ENCODE data around the gene PPARA. TPM values are rescaled to one million over a fixed set of nuclear protein-coding genes. Genes with fewer than 3 reads are reported as not detected.

Gene PPARA
- total RNA-seq, 1 experiment from 2014 or later = 14.5 TPM

DNA sequence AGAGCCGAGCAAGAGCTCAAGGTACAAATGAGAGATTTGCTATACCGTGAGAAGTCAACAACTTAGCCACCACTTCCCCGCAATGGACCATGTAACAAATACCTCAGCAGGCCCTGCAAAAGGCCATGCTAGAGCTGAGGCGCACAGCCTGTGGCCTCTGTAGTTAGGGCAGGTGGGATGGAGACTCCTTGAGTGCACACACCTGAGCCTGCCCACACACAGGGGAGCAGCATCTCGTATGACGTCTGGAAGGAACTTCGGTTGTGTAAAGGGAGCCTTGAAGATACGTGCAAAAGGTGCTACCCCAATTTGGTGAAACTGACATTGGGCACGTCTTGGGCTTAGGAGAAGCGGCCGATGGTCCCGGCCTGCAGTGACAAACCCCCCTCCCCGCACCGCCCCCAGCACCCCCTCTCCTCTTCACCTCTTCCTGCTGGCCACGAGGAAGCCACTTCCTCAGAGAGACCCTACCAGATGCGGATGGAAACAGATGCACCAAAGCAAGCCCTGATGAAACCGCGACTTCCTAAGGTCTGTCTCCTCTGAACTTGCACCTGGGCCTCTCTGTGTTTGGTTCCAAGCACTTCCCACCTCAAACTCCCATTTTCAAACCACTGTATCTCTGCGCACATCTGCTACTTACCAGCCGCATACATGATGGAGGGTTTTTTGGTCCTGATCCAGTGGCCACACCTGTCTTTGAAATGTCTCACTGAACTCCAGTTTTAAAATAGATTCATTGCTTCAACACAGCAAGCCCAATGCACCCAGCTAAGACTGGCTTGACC is 89.1 kb downstream of the PPARA start:
- Histone ChIP-seq H3K9me2 (ENCODE audit: insufficient read depth) (no peaks in the 10 kb centered on the region), H3K4me2 (ENCODE audit: low read length) (no peak overlapping the region), H4K20me1 (ENCODE audit: insufficient read depth) (no peaks in the 10 kb centered on the region), H3K27ac (ENCODE audit: low read depth, low read length) (no peak overlapping the region), H3K4me3 (replicated peaks in 1 of 2; ENCODE audit: low read depth in 1 of 2, low read length in 2 of 2) (no peak overlapping the region), H3K36me3 (ENCODE audit: control insufficient read depth in 1 of 2, insufficient read depth in 2 of 2, low read length in 2 of 2) (peaks cover 0 to 2% of the 10 kb centered on the region in 2 experiments; a peak in 1 of 4 replicates), H3K4me1 (ENCODE audit: control insufficient read depth in 1 of 2, insufficient read depth in 2 of 2, low read length in 2 of 2) (no peaks in the 10 kb centered on the region), H3K9me3 (ENCODE audit: control insufficient read depth in 1 of 2, insufficient read depth in 1 of 2, low read depth in 1 of 2, low read length in 2 of 2) (no peaks in the 10 kb centered on the region), H3K79me2 (ENCODE audit: insufficient read depth, low read length) (no peaks in the 10 kb centered on the region), H2AFZ (ENCODE audit: low read depth, low read length, poor library complexity, severe bottlenecking) (no peak overlapping the region), H3K9ac (ENCODE audit: low read length) (no peak overlapping the region), H3K27me3 (ENCODE audit: insufficient read depth, low read length) (no peaks in the 10 kb centered on the region)
- DNase-seq (ENCODE audit: low read depth, low spot score) (no peak), ATAC-seq (no peak)
- RAD21 ChIA-PET (ENCODE audit: low non-redundant PET in 1 of 2, low total read pairs in 2 of 2, uncharacterized antibody in 2 of 2, unreplicated experiment in 2 of 2) = no interaction called here
- no peak for TF ChIP-seq CBX3 (IDR thresholded peaks at IDR 0.05; ENCODE audit: low read depth)
- no peak for TF ChIP-seq POLR2AphosphoS5 (IDR thresholded peaks at IDR 0.05; ENCODE audit: low read depth, low read length)
- no peak for TF ChIP-seq EZH2 (IDR thresholded peaks at IDR 0.05)
- no peak for TF ChIP-seq SIN3A (IDR thresholded peaks at IDR 0.05; ENCODE audit: low read depth)
- TF ChIP-seq EZH2phosphoT487 (IDR thresholded peaks at IDR 0.05; ENCODE audit: borderline replicate concordance) = no peak
- no peak for TF ChIP-seq TCF7L2 (IDR thresholded peaks at IDR 0.05; ENCODE audit: borderline replicate concordance, extremely low read depth, insufficient read depth, insufficient read length)
- TF ChIP-seq ZNF274 (IDR thresholded peaks at IDR 0.05; ENCODE audit: low read depth, low read length) = no peak
- TF ChIP-seq, protein P1, sequence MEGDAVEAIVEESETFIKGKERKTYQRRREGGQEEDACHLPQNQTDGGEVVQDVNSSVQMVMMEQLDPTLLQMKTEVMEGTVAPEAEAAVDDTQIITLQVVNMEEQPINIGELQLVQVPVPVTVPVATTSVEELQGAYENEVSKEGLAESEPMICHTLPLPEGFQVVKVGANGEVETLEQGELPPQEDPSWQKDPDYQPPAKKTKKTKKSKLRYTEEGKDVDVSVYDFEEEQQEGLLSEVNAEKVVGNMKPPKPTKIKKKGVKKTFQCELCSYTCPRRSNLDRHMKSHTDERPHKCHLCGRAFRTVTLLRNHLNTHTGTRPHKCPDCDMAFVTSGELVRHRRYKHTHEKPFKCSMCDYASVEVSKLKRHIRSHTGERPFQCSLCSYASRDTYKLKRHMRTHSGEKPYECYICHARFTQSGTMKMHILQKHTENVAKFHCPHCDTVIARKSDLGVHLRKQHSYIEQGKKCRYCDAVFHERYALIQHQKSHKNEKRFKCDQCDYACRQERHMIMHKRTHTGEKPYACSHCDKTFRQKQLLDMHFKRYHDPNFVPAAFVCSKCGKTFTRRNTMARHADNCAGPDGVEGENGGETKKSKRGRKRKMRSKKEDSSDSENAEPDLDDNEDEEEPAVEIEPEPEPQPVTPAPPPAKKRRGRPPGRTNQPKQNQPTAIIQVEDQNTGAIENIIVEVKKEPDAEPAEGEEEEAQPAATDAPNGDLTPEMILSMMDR (IDR thresholded peaks at IDR 0.05 in 2 of 3, conservative IDR thresholded peaks at IDR 0.05 in 1 of 3; ENCODE audit: borderline replicate concordance in 1 of 3, insufficient read depth in 1 of 3, low read depth in 2 of 3, low read length in 2 of 3) = no peak
- TF ChIP-seq JUND (IDR thresholded peaks at IDR 0.05) = no peak
- TF ChIP-seq ZFX (IDR thresholded peaks at IDR 0.05) = no peak
- no peak for TF ChIP-seq YY1 (IDR thresholded peaks at IDR 0.05; ENCODE audit: extremely low read depth, insufficient replicate concordance, low read depth, low read length)
- TF ChIP-seq FOSL1 (IDR thresholded peaks at IDR 0.05; ENCODE audit: low read depth) = no peak
- no peak for TF ChIP-seq RAD21 (IDR thresholded peaks at IDR 0.05; ENCODE audit: low read depth)
- no peak for TF ChIP-seq CEBPB (IDR thresholded peaks at IDR 0.05; ENCODE audit: low read depth)
- no peak for TF ChIP-seq SP1 (IDR thresholded peaks at IDR 0.05; ENCODE audit: low read depth)
- TF ChIP-seq REST (IDR thresholded peaks at IDR 0.05; ENCODE audit: low read depth) = no peak
- TF ChIP-seq EGR1 (IDR thresholded peaks at IDR 0.05; ENCODE audit: low read depth) = no peak
- no peak for TF ChIP-seq ELF1 (IDR thresholded peaks at IDR 0.05; ENCODE audit: borderline replicate concordance, low read depth)
- TF ChIP-seq SRF (IDR thresholded peaks at IDR 0.05; ENCODE audit: low read depth) = no peak
- TF ChIP-seq, protein P2, sequence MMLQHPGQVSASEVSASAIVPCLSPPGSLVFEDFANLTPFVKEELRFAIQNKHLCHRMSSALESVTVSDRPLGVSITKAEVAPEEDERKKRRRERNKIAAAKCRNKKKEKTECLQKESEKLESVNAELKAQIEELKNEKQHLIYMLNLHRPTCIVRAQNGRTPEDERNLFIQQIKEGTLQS (IDR thresholded peaks at IDR 0.05) = no peak
- intact Hi-C loops (cut with micrococcal nuclease) = loop anchor here (10.0 kb wide), 1 partner anchor 85 kb away; the partner anchor contains the start of gene PPARA
- no TSS peak for BruUV-seq (replicated peaks)
- POLR2A ChIA-PET = no interaction called here
- CTCF ChIA-PET = no interaction called here
